ENCODE measurements around the gene CARD9.
"Not testable (repeated sequence)": the region's sequence is repeated elsewhere in the genome, so short reads cannot be mapped to it uniquely, and the experiment has no call there.

CARD9 gene

DNA sequence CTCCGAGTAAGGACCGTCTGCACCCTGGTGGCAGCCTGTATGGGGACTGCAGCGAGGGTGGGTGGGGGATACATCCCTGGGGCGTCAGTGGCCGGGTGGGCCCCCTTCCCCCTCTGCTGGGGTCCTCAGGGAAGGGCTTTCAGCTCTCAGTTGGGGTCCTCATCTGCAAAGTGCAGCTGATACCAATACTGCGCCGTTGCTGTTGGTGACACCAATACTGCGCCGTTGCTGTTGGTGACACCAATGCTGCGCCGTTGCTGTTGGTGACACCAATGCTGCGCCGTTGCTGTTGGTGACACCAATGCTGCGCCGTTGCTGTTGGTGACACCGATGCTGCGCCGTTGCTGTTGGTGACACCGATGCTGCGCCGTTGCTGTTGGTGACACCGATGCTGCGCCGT, 21.6 kb downstream of the CARD9 start:
- not testable (repeated sequence) for H3K27me3 ChIP-seq (ENCODE audit: low read depth, low read length); H3K4me3 ChIP-seq (ENCODE audit: low read depth in 1 of 2, low read length in 2 of 2); H3K9me3 ChIP-seq (ENCODE audit: control insufficient read depth in 1 of 2, low read length in 2 of 2); H3K27ac ChIP-seq (ENCODE audit: low read length)
- peaks cover 0 to 18% of the 10 kb centered on the region in 2 donors for H3K4me1 ChIP-seq (ENCODE audit: control insufficient read depth in 1 of 2, insufficient read depth in 2 of 2, low read length in 2 of 2)
- H3K36me3 ChIP-seq (ENCODE audit: control insufficient read depth in 1 of 2, insufficient read depth in 2 of 2, low read length in 2 of 2), result peaks cover 0 to 17% of the 10 kb centered on the region in 2 donors

DNA sequence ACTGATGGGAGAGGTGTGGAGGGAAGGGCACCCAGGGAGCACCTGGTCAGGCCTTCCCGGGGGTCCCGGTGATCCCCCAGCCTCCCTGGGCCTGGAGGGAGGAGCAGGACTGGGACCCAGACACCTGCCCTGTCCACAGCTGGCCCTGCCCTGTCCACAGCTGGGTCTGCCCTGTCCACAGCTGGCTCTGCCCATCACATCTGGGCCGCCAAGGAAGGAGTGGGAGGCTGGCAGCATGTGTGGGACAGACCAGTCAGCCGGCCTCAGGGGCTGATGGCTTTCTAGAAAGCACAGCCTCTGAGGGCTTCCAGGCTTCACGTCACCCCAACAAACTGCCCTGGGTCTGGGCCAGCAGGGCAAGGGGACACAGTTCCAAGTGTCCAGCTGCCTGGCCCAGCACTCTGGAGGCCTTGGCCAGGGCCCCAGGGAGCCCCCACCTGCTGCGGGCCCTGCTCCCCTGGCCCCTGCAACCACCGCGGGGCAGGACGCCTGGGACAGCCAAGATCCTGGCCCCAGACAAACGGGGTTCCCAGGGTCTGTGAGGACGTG, 22.1 kb downstream of the CARD9 start:
- H3K27me3 ChIP-seq (ENCODE audit: low read depth, low read length), result no peaks in the 10 kb centered on the region
- H3K9me3 ChIP-seq (ENCODE audit: control insufficient read depth in 1 of 2, low read length in 2 of 2), result no peaks in the 10 kb centered on the region
- no peak overlapping the region for H3K4me3 ChIP-seq (ENCODE audit: low read depth in 1 of 2, low read length in 2 of 2)
- peaks cover 0 to 21% of the 10 kb centered on the region in 2 donors for H3K4me1 ChIP-seq (ENCODE audit: control insufficient read depth in 1 of 2, insufficient read depth in 2 of 2, low read length in 2 of 2)
- H3K36me3 ChIP-seq (ENCODE audit: control insufficient read depth in 1 of 2, insufficient read depth in 2 of 2, low read length in 2 of 2), result peaks cover 0 to 13% of the 10 kb centered on the region in 2 donors
- H3K27ac ChIP-seq (ENCODE audit: low read length), result no peak overlapping the region

DNA sequence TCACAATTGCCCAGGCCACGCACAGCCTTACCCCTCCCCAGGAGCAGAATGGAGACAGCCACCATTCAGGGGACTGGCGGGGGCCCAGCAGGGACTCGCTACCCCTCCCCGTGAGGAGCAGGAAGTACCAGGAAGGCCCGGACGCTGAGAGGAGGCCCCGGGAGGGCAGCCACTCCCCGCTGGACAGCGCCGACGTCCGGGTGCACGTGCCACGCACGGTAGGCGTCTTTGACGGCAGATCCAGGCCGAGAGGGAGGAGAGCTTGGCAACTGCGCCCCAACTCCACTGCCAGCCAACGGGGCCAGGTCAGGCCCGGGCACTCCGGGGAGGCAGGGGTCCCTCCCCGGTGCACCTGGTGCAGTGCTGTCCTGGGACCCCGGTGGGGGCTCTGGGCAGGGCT, 23.9 kb downstream of the CARD9 start:
- Histone ChIP-seq H3K36me3 (ENCODE audit: control insufficient read depth in 1 of 2, insufficient read depth in 2 of 2, low read length in 2 of 2) (peaks cover 0 to 11% of the 10 kb centered on the region in 2 donors), H3K27ac (ENCODE audit: low read length) (no peak overlapping the region), H3K4me3 (ENCODE audit: low read depth in 1 of 2, low read length in 2 of 2) (no peak overlapping the region), H3K4me1 (ENCODE audit: control insufficient read depth in 1 of 2, insufficient read depth in 2 of 2, low read length in 2 of 2) (peaks cover 0 to 27% of the 10 kb centered on the region in 2 donors), H3K27me3 (ENCODE audit: low read depth, low read length) (no peaks in the 10 kb centered on the region), H3K9me3 (ENCODE audit: control insufficient read depth in 1 of 2, low read length in 2 of 2) (no peaks in the 10 kb centered on the region)

- Histone ChIP-seq H3K9me3 (ENCODE audit: control insufficient read depth in 1 of 2, low read length in 2 of 2) (no peaks in the 10 kb centered on the region), H3K36me3 (ENCODE audit: control insufficient read depth in 1 of 2, insufficient read depth in 2 of 2, low read length in 2 of 2) (peaks cover 0 to 11% of the 10 kb centered on the region in 2 donors), H3K27me3 (ENCODE audit: low read depth, low read length) (no peaks in the 10 kb centered on the region), H3K27ac (ENCODE audit: low read length) (no peak overlapping the region), H3K4me3 (ENCODE audit: low read depth in 1 of 2, low read length in 2 of 2) (no peak overlapping the region), H3K4me1 (ENCODE audit: control insufficient read depth in 1 of 2, insufficient read depth in 2 of 2, low read length in 2 of 2) (peaks cover 0 to 20% of the 10 kb centered on the region in 2 donors)
These were observed 24.8 kb downstream of the CARD9 start for GRCh38 chr9:136348691-136349090.

GRCh38 chr9:136347472-136348256, 25.8 kb downstream of the CARD9 start:
- Histone ChIP-seq H3K27me3 (ENCODE audit: low read depth, low read length) (no peaks in the 10 kb centered on the region), H3K36me3 (ENCODE audit: control insufficient read depth in 1 of 2, insufficient read depth in 2 of 2, low read length in 2 of 2) (peaks cover 0 to 11% of the 10 kb centered on the region in 2 donors), H3K9me3 (ENCODE audit: control insufficient read depth in 1 of 2, low read length in 2 of 2) (no peaks in the 10 kb centered on the region), H3K4me1 (ENCODE audit: control insufficient read depth in 1 of 2, insufficient read depth in 2 of 2, low read length in 2 of 2) (peaks cover 0 to 26% of the 10 kb centered on the region in 2 donors), H3K27ac (ENCODE audit: low read length) (no peak overlapping the region), H3K4me3 (ENCODE audit: low read depth in 1 of 2, low read length in 2 of 2) (no peak overlapping the region)

GRCh38 chr9:136346927-136347465, 26.5 kb downstream of the CARD9 start:
- peaks cover 0 to 32% of the 10 kb centered on the region in 2 donors for H3K4me1 ChIP-seq (ENCODE audit: control insufficient read depth in 1 of 2, insufficient read depth in 2 of 2, low read length in 2 of 2)
- no peaks in the 10 kb centered on the region for H3K27me3 ChIP-seq (ENCODE audit: low read depth, low read length)
- peaks cover 0 to 11% of the 10 kb centered on the region in 2 donors for H3K36me3 ChIP-seq (ENCODE audit: control insufficient read depth in 1 of 2, insufficient read depth in 2 of 2, low read length in 2 of 2)
- H3K27ac ChIP-seq (ENCODE audit: low read length), result no peak overlapping the region
- no peak overlapping the region for H3K4me3 ChIP-seq (ENCODE audit: low read depth in 1 of 2, low read length in 2 of 2)
- H3K9me3 ChIP-seq (ENCODE audit: control insufficient read depth in 1 of 2, low read length in 2 of 2), result no peaks in the 10 kb centered on the region

- Histone ChIP-seq H3K27me3 (ENCODE audit: low read depth, low read length) (no peaks in the 10 kb centered on the region), H3K27ac (ENCODE audit: low read length) (no peak overlapping the region), H3K36me3 (ENCODE audit: control insufficient read depth in 1 of 2, insufficient read depth in 2 of 2, low read length in 2 of 2) (peaks cover 0 to 11% of the 10 kb centered on the region in 2 donors), H3K9me3 (ENCODE audit: control insufficient read depth in 1 of 2, low read length in 2 of 2) (no peaks in the 10 kb centered on the region), H3K4me1 (ENCODE audit: control insufficient read depth in 1 of 2, insufficient read depth in 2 of 2, low read length in 2 of 2) (peaks cover 0 to 36% of the 10 kb centered on the region in 2 donors), H3K4me3 (ENCODE audit: low read depth in 1 of 2, low read length in 2 of 2) (no peak overlapping the region)
These were observed 27.4 kb downstream of the CARD9 start for GRCh38 chr9:136346157-136346481.

DNA sequence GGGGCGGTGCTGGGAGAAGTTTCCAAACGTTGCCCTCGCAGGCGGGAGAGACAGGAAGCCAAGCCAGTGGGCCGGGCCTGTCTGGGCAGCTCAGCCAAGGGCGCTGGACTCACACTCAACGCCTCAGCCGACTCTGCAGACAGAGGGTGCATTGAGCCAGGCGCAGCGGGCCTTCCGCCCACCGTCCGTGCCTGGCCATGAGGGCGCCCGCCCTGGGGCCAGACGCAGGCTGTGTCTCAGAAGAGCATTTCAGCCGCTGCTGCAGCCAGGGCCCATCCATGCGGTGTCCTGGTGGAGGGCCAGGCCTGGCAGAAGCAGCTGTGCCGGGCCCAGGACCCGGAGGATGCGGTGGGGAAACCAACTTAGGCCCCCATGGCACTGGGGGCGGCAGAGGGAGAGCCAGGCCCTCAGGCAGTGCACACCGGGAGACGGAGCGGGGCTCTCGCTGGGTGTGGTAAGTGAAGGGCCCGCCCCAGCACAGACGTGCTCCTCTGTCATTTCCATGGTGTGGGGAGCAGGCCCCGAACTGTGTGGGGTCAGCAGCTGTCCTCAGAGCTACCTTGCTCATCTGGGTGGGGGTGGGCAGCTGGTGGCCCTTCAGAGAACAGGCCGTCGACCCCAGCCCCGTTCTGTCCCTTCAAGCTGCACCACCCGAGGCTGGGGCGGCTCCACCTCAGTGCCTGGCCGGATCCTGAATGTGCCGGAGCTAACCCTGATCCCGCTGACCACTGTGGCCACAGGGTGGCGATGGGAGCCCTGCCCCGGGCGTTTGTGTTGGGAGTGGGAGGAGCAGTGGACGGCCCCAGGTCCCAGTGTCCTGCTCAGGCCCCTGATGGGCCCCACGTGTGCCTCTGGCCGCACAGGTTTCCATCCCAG, 27.9 kb downstream of the CARD9 start:
- Histone ChIP-seq H3K27ac (ENCODE audit: low read length) (no peak overlapping the region), H3K9me3 (ENCODE audit: control insufficient read depth in 1 of 2, low read length in 2 of 2) (no peaks in the 10 kb centered on the region), H3K4me1 (ENCODE audit: control insufficient read depth in 1 of 2, insufficient read depth in 2 of 2, low read length in 2 of 2) (peaks cover 0 to 36% of the 10 kb centered on the region in 2 donors), H3K36me3 (ENCODE audit: control insufficient read depth in 1 of 2, insufficient read depth in 2 of 2, low read length in 2 of 2) (peaks cover 0 to 14% of the 10 kb centered on the region in 2 donors), H3K4me3 (ENCODE audit: low read depth in 1 of 2, low read length in 2 of 2) (peak overlapping the region in 1 of 2 donors; percentile 32), H3K27me3 (ENCODE audit: low read depth, low read length) (no peaks in the 10 kb centered on the region)

DNA sequence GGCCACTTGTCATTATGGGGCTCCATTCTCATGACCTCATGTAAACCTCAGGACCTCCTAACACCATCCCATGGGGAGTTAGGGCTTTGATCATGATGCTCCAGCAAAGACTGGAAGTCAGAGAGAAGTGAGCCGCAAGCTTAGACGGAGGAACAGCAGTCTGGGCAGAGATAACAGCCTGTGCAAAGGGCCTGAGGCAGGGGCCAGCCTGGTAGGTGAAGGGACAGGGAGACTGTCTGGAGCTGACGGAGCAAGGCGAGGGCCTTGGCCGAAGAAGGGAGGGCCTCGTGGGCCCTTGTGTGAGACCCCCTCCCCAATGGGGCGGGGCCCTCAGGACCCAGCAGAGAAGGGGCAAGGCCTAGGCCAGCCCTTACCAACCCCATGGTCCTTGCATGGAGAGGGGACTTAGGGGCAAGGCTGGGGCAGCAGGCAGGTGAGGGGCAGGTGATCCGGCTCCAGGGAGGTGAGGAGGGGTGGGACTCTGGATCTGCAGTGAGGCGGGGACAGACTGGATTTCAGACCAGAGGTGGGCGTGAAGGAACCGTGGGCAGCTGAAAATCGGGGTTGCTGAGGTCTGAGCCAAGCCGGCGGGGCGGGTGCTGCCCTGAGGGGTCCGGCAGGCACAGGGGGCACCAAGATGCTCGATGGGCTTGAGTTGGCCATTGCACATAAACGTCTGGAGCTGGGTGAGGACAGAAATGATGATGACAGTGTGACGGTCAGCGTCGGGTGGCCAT, 28.8 kb downstream of the CARD9 start:
- Histone ChIP-seq H3K27ac (ENCODE audit: low read length) (no peak overlapping the region), H3K4me1 (ENCODE audit: control insufficient read depth in 1 of 2, insufficient read depth in 2 of 2, low read length in 2 of 2) (peaks cover 0 to 36% of the 10 kb centered on the region in 2 donors), H3K4me3 (ENCODE audit: low read depth in 1 of 2, low read length in 2 of 2) (no peak overlapping the region), H3K36me3 (ENCODE audit: control insufficient read depth in 1 of 2, insufficient read depth in 2 of 2, low read length in 2 of 2) (peaks cover 0 to 19% of the 10 kb centered on the region in 2 donors), H3K27me3 (ENCODE audit: low read depth, low read length) (no peaks in the 10 kb centered on the region), H3K9me3 (ENCODE audit: control insufficient read depth in 1 of 2, low read length in 2 of 2) (no peaks in the 10 kb centered on the region)

DNA sequence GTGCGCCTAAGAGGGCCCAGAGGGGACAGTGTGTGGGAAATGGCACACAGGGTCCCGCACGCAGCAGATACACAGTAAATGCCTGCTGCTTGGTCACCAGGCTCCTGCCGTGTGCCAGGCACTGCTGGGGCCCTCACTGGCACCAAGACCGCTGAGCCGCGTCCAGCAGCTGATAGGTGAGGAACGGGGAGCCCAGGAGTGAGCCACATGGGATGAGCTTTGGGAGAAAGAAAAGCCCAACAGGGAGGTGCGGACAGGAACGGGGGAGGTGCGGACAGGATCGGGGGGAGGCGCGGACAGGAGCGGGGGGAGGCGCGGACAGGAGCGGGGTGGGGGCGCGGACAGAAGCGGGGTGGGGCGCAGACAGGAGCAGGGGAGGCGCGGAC, 29.6 kb downstream of the CARD9 start:
- no peak overlapping the region for H3K27ac ChIP-seq (ENCODE audit: low read length)
- H3K4me1 ChIP-seq (ENCODE audit: control insufficient read depth in 1 of 2, insufficient read depth in 2 of 2, low read length in 2 of 2), result peaks cover 0 to 39% of the 10 kb centered on the region in 2 donors
- H3K36me3 ChIP-seq (ENCODE audit: control insufficient read depth in 1 of 2, insufficient read depth in 2 of 2, low read length in 2 of 2), result peaks cover 0 to 14% of the 10 kb centered on the region in 2 donors
- H3K4me3 ChIP-seq (ENCODE audit: low read depth in 1 of 2, low read length in 2 of 2), result no peak overlapping the region
- H3K9me3 ChIP-seq (ENCODE audit: control insufficient read depth in 1 of 2, low read length in 2 of 2), result no peaks in the 10 kb centered on the region
- H3K27me3 ChIP-seq (ENCODE audit: low read depth, low read length), result no peaks in the 10 kb centered on the region
